SK-N-SH (cell line): Measurements from ENCODE around the gene LAMA4. TPM values are rescaled to one million over a fixed set of nuclear protein-coding genes. Genes with fewer than 3 reads are reported as not detected.

Source experiments
- CTCF ChIA-PET: fragments of 300-600, 350-600 bp; formaldehyde crosslinking; extraction: SDS; loops from one replicate; lab custom pipeline; 2021; lab: Yijun Ruan, JAX
- POLR2A ChIA-PET: fragments of 350-600 bp; sonication (Branson Sonifier 250); formaldehyde crosslinking; extraction: SDS; loops from one replicate; lab custom pipeline; 2020; ENCODE audit warnings: antibody characterized with exemption, inconsistent platforms; lab: Yijun Ruan, JAX
- DNase-seq: peaks from one replicate; pipeline ENCODE4 v3.0.0; 2012
- H2AFZ ChIP-seq: fragments of 200-600 bp; sonication (generic); 2 replicates; pipeline ENCODE4 v1.8.1; 2016; ENCODE audit warnings: antibody characterized with exemption, mild to moderate bottlenecking, low read depth
- H3F3A ChIP-seq: fragments of 200-600 bp; sonication (generic); replicated peaks from 2 replicates; pipeline ENCODE3; 2016; ENCODE audit warnings: antibody characterized with exemption, mild to moderate bottlenecking; ENCODE audit not compliant: insufficient read depth
- H3K27ac ChIP-seq, 2 experiments: fragments of 200-500 bp in 1 of 2; fragments of 200-600 bp in 1 of 2; sonication (Bioruptor generic) in 1 of 2; sonication (generic), shearing (Covaris generic) in 1 of 2; 2 replicates each; pipeline versions ENCODE4 v1.5.1 to v1.6.1; 2014 to 2016; ENCODE audit warnings: low read depth in 2 of 2, inconsistent platforms in 1 of 2, low read length in 1 of 2, mild to moderate bottlenecking in 1 of 2, mixed read lengths in 1 of 2
- H3K27me3 ChIP-seq: fragments of 200-600 bp; sonication (generic), shearing (Covaris generic); 2 replicates; pipeline ENCODE4 v1.6.1; 2016; ENCODE audit warnings: mixed run types; ENCODE audit not compliant: insufficient read depth
- H3K36me3 ChIP-seq, 2 experiments: fragments of 200-500 bp in 1 of 2; fragments of 200-600 bp in 1 of 2; sonication (Bioruptor generic) in 1 of 2; sonication (generic) in 1 of 2; replicated peaks in 1 of 2; 2 replicates each; pipeline versions ENCODE3 to v1.5.1; 2014 to 2016; ENCODE audit warnings: low read length in 1 of 2, mild to moderate bottlenecking in 1 of 2; ENCODE audit not compliant: insufficient read depth in 2 of 2, control insufficient read depth in 1 of 2
- H3K4me1 ChIP-seq, 2 experiments: fragments of 200-500 bp in 1 of 2; fragments of 200-600 bp in 1 of 2; sonication (Bioruptor generic) in 1 of 2; sonication (generic), shearing (Covaris generic) in 1 of 2; 2 replicates each; pipeline versions ENCODE4 v1.5.1 to v1.6.1; 2014 to 2016; ENCODE audit warnings: low read depth in 1 of 2, low read length in 1 of 2, mixed run types in 1 of 2; ENCODE audit not compliant: insufficient read depth in 2 of 2, control insufficient read depth in 1 of 2
- H3K4me2 ChIP-seq: fragments of 200-600 bp; sonication (generic), shearing (Covaris generic); 2 replicates; pipeline ENCODE4 v1.6.1; 2017; ENCODE audit warnings: mixed run types
- H3K4me3 ChIP-seq, 2 experiments: fragments of 200-500 bp in 1 of 2; fragments of 200-600 bp in 1 of 2; sonication (Bioruptor generic) in 1 of 2; sonication (generic), shearing (Covaris generic) in 1 of 2; 2 replicates each; pipeline versions ENCODE4 v1.5.1 to v1.8.1; 2014 to 2016; ENCODE audit warnings: low read depth in 2 of 2, inconsistent platforms in 1 of 2, low read length in 1 of 2, mild to moderate bottlenecking in 1 of 2, mixed read lengths in 1 of 2, moderate library complexity in 1 of 2
- H3K79me2 ChIP-seq: fragments of 200-600 bp; sonication (generic); 2 replicates; pipeline ENCODE4 v1.8.1; 2017; ENCODE audit warnings: mild to moderate bottlenecking; ENCODE audit not compliant: insufficient read depth
- H3K9ac ChIP-seq: fragments of 200-600 bp; sonication (generic); 2 replicates; pipeline ENCODE4 v1.6.1; 2017; ENCODE audit warnings: mixed run types
- H3K9me2 ChIP-seq: fragments of 200-600 bp; sonication (generic); 2 replicates; pipeline ENCODE4 v1.6.1; 2017; ENCODE audit warnings: mixed run types
- H3K9me3 ChIP-seq: fragments of 200-600 bp; sonication (generic); 2 replicates; pipeline ENCODE4 v1.6.1; 2017; ENCODE audit warnings: mixed run types, mild to moderate bottlenecking, moderate library complexity
- H4K20me1 ChIP-seq: fragments of 200-600 bp; sonication (generic); 2 replicates; pipeline ENCODE4 v1.6.1; 2017; ENCODE audit warnings: mild to moderate bottlenecking, mixed run types; ENCODE audit not compliant: insufficient read depth
- FOSL2 ChIP-seq: IDR thresholded peaks from 2 replicates; pipeline ENCODE4 v1.4.0; 2012; ENCODE audit warnings: low read depth, mild to moderate bottlenecking, moderate library complexity, borderline replicate concordance
- FOXJ3 ChIP-seq: sonication (generic); formaldehyde crosslinking; IDR thresholded peaks from 2 replicates; pipeline ENCODE4 v1.5.1; 2020; ENCODE audit warnings: mild to moderate bottlenecking, missing genetic modification reagents
- JUND ChIP-seq: IDR thresholded peaks from 2 replicates; pipeline ENCODE4 v1.4.0; 2012
- PBX3 ChIP-seq: IDR thresholded peaks from 2 replicates; pipeline ENCODE4; 2012
- POLR2AphosphoS5 ChIP-seq: IDR thresholded peaks from 2 replicates; pipeline ENCODE4 v1.6.1; 2012; ENCODE audit warnings: low read depth, low read length
- RAD21 ChIP-seq: IDR thresholded peaks from 2 replicates; pipeline ENCODE4 v1.6.1; 2012; ENCODE audit warnings: mild to moderate bottlenecking, low read length
- RCOR1 ChIP-seq: fragments of 150-350 bp; IDR thresholded peaks from 2 replicates; pipeline ENCODE4 v1.6.1; 2017; ENCODE audit warnings: antibody characterized with exemption, low read length
- REST ChIP-seq: IDR thresholded peaks from 2 replicates; pipeline ENCODE4 v1.6.1; 2012; ENCODE audit warnings: mild to moderate bottlenecking, low read depth, low read length, moderate library complexity
- SMC3 ChIP-seq: IDR thresholded peaks from 2 replicates; pipeline ENCODE4 v1.6.1; 2012; ENCODE audit warnings: low read depth, low read length, improper control_type of control experiment
- TAF1 ChIP-seq: IDR thresholded peaks from 2 replicates; pipeline ENCODE4 v1.6.1; 2012; ENCODE audit warnings: low read depth, mild to moderate bottlenecking, low read length, moderate library complexity, borderline replicate concordance
- TCF12 ChIP-seq: IDR thresholded peaks from 2 replicates; pipeline ENCODE4 v1.4.0; 2012
- ZBTB33 ChIP-seq: IDR thresholded peaks from 2 replicates; pipeline ENCODE4 v1.4.0; 2012; ENCODE audit warnings: low read depth, borderline replicate concordance
- WGBS: methylation state at CpG from one replicate; pipeline ENCODE4 v1.1.6; 2017; ENCODE audit warnings: low lambda C conversion rate; 5-methylcytosine and 5-hydroxymethylcytosine counted together
- polyA plus RNA-seq, 3 experiments: library from polyadenylated mRNA; depleted of rRNA; stranded (reverse); fragments of >200 nt; gene quantifications; 2 replicates each; pipeline ENCODE4 v1.2.3, GENCODE V29; 2012

LAMA4 gene
- polyA plus RNA-seq, 1 of the 3 experiments (the other 2 are of a cell fraction): 9.4 TPM

GRCh38 chr6:112153926-112154607 is 100.3 kb downstream of the LAMA4 start:
- H3K27me3 ChIP-seq: no peaks in the 10 kb centered on the region
- H3K36me3 ChIP-seq: peaks cover 0 to 8% of the 10 kb centered on the region in 2 experiments
- no peaks in the 10 kb centered on the region for H4K20me1 ChIP-seq
- no peak overlapping the region for H3K4me2 ChIP-seq
- H3K4me1 ChIP-seq: peaks cover 15 to 18% of the 10 kb centered on the region in 2 experiments; a peak in 3 of 4 replicates
- H3K79me2 ChIP-seq: no peaks in the 10 kb centered on the region
- H3K4me3 ChIP-seq: no peak overlapping the region
- H3K9me2 ChIP-seq: no peaks in the 10 kb centered on the region
- peaks cover 3% of the 10 kb centered on the region for H3F3A ChIP-seq
- H3K9ac ChIP-seq: no peak overlapping the region; the same call in 1 of the 2 replicates
- ChIA-PET CTCF (interaction anchor here (0.6 to 1.4 kb wide), 5 partner anchors 9 to 792 kb away, joined by 3 to 8 read pairs (median 4); no protein-coding TSS in a partner anchor), POLR2A (no interaction called here)
- peak overlapping the region; percentile 33 for H2AFZ ChIP-seq
- 45% methylated on average over 5 of the region's 5 CpGs for WGBS
- peak overlapping the region in 1 of 2 experiments; percentile 68; a peak in 3 of 4 replicates for H3K27ac ChIP-seq
- peak; percentile 31 for DNase-seq
- no peaks in the 10 kb centered on the region for H3K9me3 ChIP-seq
- no peak for TF ChIP-seq REST
- TF ChIP-seq PBX3: peak; percentile 25
- TF ChIP-seq FOSL2: peak; percentile 51; the same call in 1 of the 2 replicates
- TF ChIP-seq JUND: peak; percentile 28; the same call in 1 of the 2 replicates
- peak; percentile 76 for TF ChIP-seq TCF12

- WGBS: 35% methylated on average over 5 of the region's 5 CpGs
Measured at GRCh38 chr6:112150363-112150762, 104.0 kb downstream of the LAMA4 start.

More at GRCh38 chr6:112150363-112150762, 104.0 kb downstream of the LAMA4 start:
- H3K27ac ChIP-seq: peak overlapping the region; percentile 69 to 91; a peak in 3 of 4 replicates
- 0 out of 2 replicates have a peak overlapping the region, but pooled peaks have one; percentile 11 for H3K4me2 ChIP-seq
- H3K9me3 ChIP-seq: no peaks in the 10 kb centered on the region
- no peaks in the 10 kb centered on the region for H4K20me1 ChIP-seq
- TF ChIP-seq RCOR1 (no peak), FOXJ3 (CRISPR knock-in tag) (no peak), RAD21 (no peak), SMC3 (no peak), ZBTB33 (no peak), TAF1 (no peak), POLR2AphosphoS5 (no peak)
- TF ChIP-seq, all 33 proteins: peak for 0
- no peaks in the 10 kb centered on the region for H3K79me2 ChIP-seq
- no peak overlapping the region for H3K9ac ChIP-seq
- H3K4me1 ChIP-seq: peaks cover 11 to 20% of the 10 kb centered on the region in 2 experiments; a peak in 3 of 4 replicates
- H3K4me3 ChIP-seq: no peak overlapping the region
- no peaks in the 10 kb centered on the region for H3K27me3 ChIP-seq
- H3K36me3 ChIP-seq: peaks cover 0 to 9% of the 10 kb centered on the region in 2 experiments
- H2AFZ ChIP-seq: peak overlapping the region; percentile 88
- CTCF ChIA-PET: interaction anchor here (0.6 to 2.1 kb wide), 5 partner anchors 11 to 43 kb away, joined by 3 to 14 read pairs (median 4); no protein-coding TSS in a partner anchor
- POLR2A ChIA-PET: interaction anchor here (1.4 kb wide), 1 partner anchor 63 kb away, joined by 3 read pairs; the partner anchor contains the start of genes FAM229B and TUBE1
- no peak for DNase-seq
- H3K9me2 ChIP-seq: no peaks in the 10 kb centered on the region
- H3F3A ChIP-seq: peaks cover 3% of the 10 kb centered on the region
